Measurements from ENCODE around the gene LDHAL6B.
"Not testable (repeated sequence)": the region's sequence is repeated elsewhere in the genome, so short reads cannot be mapped to it uniquely, and the experiment has no call there.

Gene LDHAL6B

DNA sequence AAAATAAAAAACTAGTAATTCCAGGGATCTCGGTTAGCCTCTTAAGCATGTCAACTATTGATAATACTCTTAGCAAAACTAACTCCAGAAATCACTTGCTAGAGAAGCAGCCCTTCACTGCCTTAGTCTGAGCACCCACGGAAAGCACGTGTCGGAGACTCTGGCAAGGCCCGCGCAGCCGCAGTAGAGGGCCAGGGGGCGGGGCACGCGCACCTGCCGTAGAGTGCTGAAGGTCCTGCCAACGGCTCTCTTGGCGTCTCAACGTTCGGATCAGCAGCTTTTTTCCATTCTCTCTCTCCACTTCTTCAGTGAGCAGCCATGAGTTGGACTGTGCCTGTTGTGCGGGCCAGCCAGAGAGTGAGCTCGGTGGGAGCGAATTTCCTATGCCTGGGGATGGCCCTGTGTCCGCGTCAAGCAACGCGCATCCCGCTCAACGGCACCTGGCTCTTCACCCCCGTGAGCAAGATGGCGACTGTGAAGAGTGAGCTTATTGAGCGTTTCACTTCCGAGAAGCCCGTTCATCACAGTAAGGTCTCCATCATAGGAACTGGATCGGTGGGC is at the start of gene LDHAL6B:
Gene LDHAL6B, plus strand, starts transcription at position 221 of the 561 bp plus-strand sequence. Its CDS starts 98 bp downstream, at position 319.
- DNase-seq (ENCODE audit: low spot score): no peak

- no peak for DNase-seq (ENCODE audit: low spot score)
Observed at GRCh38 chr15:59157396-59157795, 49.2 kb upstream of the LDHAL6B start.

DNA sequence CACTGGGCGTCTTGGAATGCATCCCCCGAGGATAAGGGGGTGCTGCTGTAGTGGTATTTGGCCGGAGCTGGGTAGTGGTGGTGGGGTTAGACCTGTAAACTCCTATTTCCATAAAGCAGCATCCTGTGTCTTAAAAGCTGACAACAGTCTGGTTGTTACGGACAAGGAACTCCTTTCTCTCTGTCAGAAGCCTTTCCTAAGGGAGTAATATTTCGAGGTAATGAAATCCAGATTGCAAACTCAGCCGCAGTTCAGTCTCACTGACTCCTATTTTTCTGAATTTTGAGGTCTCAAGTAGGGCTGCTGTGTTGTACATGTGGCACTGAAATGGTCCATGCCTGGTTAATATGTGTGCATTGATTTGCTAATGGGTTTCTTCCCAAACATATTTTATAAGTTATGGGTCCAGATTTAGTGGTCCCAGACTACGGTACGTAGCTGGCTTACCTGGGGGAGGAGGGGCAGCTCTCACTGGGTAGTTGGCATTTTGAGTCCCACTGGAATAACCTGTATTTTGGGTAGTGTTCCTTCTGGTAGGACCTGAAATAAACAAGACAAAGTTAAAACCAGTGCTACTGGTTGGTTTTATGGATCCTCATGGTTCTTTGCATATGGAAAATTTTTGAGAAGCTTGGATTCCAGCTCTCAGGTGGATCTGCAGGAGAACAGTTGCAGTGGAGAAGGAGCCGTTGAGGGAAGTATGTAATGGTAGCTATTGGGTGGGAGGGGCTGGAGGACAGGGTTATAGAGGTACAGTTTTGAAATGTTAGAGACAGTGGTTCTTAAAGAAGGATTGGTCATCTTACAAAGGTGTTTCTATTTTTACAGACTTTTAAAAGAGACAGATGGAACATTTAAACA is 48.6 kb upstream of the LDHAL6B start:
- no peak for DNase-seq (ENCODE audit: low spot score)

DNA sequence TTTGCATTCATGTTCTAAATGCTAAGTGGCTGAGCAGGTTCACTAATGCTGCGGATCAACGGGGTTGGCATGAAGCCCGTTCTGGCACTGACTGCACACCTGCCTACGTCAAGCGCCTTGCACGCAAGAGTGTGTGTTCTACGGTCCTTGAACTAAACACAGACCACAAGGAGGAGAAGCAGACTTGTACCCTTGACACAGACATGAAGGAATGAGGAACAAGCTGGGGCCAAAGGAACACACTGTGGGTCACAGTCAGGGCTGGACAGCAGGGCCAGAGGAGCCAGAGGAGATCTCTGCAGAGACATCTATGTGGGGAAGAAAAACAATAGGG is 48.0 kb upstream of the LDHAL6B start:
- DNase-seq (ENCODE audit: low spot score): no peak

DNA sequence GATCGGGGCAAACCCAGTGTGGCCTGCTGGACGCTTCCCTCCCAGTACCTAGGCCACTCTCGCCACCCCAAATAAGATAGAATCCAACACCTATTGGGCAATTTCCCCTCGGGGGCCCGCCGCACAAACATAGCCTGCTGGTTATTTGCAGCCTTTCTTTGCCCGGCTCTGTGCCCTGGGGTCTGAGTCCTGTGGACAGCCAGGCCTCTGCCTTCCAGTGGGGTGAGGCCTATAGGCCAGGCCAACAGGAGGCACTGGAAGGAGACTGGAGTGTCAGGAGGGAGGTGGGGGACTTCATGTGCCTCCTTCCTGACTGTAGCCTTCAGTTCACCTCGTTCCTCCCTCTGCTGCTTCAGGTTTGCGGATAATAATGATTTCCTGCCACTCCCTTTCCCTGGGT is 47.4 kb upstream of the LDHAL6B start:
- no peak for DNase-seq (ENCODE audit: low spot score)

GRCh38 chr15:59160880-59161593 is 45.6 kb upstream of the LDHAL6B start:
- DNase-seq (ENCODE audit: low spot score): peak; percentile 19

DNA sequence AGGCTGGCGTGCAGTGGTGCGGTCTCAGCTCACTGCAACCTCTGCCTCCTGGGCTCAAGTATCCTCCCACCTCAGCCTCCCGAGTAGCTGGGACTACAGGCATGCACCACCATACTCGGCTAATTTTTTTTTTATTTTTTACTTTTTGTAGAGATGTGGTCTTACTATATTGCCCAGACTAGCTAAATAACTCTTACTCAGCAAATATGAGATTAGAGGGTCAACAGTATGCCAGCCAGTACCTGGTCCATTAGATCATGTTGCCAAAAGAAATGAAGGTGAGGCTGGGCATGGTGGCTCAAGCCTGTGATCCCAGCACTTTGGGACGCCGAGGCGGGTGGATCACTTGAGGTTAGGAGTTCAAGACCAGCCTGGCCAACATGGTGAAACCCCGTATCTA is 44.6 kb upstream of the LDHAL6B start:
- DNase-seq (ENCODE audit: low spot score): not testable (repeated sequence)

DNA sequence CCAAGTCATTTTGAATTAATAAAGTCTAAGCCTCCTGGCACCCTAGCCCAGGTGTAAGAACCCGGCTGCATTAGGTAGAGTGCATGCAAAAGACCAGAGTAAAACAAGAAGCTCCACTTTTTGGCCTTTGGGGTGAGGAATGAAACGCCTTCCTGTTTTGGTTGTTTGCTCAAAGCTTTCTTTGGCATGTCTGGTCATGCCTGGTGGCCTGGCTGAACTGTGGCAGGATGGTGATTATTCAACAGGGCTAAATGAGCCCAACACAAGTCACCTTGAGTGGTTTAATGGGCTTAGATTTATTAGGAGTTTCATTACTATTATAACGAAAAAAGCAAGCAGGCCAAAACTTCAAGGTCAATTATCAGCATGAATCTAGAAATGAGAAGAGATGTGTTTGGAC is 40.9 kb upstream of the LDHAL6B start:
- no peak for DNase-seq (ENCODE audit: low spot score)

- DNase-seq (ENCODE audit: low spot score): no peak
Observed at GRCh38 chr15:59166166-59166565, 40.5 kb upstream of the LDHAL6B start.

DNA sequence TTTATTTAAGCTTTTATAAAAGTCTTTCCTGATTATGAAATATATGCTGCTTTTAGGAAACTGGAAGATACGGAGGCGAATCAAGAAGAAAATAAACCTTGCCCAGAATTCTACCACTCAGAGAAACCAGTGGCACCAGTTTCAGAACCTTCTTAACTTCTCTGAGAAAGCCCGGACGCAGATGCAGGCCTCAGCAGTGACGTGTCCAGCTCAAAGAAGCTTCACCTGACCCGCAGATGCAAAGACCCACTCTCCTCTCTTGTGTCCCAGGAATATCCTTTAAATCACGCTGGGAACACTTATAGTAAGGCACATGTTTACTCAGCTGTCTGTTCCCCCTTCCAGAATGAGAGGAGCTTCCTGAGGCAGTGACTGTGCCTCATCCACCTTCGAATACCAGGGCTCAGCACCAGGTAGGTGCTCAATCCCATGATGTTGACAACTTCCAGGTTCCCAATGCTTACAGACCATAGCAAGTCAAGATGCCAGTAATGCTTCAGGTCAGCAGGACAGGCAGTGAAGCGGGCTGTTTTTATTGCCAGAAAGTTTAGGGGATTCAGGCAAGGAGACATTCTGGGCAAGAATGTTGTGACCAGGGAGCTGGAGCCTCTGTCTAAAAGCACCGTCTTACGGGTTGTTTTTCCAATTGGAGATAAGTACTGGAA is 39.9 kb upstream of the LDHAL6B start:
- DNase-seq (ENCODE audit: low spot score): no peak

GRCh38 chr15:59168536-59168935 is 38.1 kb upstream of the LDHAL6B start:
- no peak for DNase-seq (ENCODE audit: low spot score)

DNA sequence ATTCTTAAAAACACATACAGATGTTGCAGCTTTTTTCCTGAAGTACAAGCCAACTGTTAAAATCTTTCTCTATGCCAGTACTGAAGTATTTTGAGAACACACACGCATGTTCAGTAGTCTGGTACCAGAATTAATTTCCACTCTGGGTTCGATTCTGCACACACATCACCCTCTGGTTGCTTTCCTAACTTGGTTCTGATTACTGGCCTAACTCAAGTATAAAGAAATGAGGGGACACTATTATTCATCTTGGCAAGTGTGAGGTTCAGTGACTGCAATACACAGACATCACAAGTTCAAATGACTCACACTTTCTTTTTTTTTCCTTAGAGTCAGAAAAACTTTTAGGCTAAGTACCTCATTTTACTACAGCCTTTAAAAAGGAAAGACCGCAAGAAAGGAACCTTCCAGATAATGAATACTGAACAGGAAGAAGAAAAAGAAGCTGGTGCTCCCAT is 37.4 kb upstream of the LDHAL6B start:
- DNase-seq (ENCODE audit: low spot score): no peak

- DNase-seq (ENCODE audit: low spot score): no peak
Observed at GRCh38 chr15:59170295-59171066, 36.2 kb upstream of the LDHAL6B start.

DNA sequence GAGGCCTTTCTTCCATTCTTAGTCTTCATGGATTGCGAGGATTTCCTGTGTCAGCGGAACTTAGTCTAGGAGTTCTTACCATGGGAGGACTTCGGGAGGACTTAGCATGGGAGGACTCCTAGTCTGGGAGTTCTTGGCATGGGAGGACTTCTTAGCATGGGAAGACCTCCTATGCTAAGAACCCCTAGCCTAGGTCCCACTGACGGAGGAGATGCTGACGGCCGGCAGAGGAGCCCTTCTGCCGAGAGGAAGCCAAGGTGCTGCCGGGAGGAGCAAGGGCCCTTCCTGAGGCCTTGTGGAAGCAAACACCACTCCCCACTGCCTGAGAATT is 35.6 kb upstream of the LDHAL6B start:
- no peak for DNase-seq (ENCODE audit: low spot score)

GRCh38 chr15:59172289-59172901 is 34.2 kb upstream of the LDHAL6B start:
- no peak for DNase-seq (ENCODE audit: low spot score)

- no peak for DNase-seq (ENCODE audit: low spot score)
Observed at GRCh38 chr15:59173194-59173593, 33.4 kb upstream of the LDHAL6B start.

DNA sequence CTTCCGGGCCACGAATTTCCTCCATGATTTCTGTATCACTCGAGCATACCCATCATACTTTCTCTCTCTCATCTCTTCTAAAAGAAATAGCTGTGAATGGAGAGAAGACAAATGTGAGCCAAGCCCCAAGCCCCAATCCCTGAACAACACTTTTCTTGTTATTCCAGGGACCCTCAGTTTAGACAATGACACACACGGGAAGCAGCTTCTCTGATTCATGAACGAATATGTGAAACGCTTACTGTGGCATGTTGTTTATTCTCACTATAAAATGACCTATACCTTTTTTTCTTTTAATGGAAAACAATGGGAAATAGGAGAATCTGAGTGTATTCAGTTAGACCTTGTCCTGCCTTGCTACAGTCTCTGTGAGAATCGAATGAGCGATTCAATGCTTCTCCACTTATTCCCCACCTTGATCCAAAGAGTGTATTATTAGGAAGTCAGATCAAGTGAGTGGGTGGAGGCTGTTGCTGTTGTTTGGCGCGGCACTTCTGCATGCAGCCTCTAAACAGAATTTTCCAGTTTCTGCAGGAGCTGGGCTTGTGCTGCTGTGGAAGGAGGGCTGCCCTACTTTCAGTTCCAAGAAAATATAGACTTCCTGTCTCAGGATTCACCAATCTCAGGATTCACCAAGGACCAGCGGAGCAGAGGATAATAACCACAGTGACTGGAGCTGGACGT is 32.4 kb upstream of the LDHAL6B start:
- DNase-seq (ENCODE audit: low spot score): no peak

DNA sequence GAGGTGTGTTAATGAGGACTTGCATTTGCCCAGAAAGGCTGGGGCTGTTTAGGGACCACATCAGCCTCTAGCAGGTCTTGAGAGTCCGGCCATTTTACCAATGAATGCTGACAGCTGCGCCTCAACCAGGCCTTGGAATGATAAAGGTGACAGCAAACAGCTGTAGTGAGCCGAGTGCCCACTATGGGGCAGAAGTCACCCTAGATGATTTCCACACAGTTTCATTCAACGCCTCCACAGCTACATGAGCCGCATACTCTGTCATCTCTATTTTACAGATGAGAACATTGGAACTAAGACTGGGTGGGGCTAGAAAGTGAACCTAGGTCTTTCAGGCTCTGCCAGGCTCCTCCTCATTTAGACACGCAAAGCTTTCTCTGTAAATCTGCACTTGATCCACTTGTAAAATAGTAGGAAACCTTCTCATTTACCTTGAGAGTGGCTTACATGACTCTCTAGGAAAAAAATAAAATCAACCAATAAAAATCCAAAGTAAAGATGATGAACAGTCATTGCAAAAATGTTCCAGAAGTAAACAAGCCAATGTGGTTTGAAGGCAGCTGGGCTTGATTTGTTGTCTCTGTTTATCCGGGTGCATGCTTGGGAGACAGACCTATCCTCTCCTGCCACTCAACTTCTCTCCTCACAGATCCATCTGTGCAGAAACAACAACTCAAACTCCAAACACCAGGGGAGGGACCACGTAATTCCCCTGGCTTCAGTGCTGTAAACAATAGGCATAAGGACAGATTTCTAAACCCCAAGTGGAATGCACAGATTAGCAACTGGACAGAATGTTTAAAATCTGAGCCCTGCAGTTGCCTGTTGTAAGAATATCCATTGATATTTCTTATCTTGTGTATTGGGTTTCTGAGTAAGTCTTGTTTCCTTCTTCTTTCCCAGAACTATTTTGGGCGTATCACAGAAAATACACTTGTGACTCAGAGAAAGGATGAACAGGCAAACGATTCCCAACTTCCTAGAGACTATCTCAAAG is 31.5 kb upstream of the LDHAL6B start:
- peak; percentile 31 for DNase-seq (ENCODE audit: low spot score)

DNA sequence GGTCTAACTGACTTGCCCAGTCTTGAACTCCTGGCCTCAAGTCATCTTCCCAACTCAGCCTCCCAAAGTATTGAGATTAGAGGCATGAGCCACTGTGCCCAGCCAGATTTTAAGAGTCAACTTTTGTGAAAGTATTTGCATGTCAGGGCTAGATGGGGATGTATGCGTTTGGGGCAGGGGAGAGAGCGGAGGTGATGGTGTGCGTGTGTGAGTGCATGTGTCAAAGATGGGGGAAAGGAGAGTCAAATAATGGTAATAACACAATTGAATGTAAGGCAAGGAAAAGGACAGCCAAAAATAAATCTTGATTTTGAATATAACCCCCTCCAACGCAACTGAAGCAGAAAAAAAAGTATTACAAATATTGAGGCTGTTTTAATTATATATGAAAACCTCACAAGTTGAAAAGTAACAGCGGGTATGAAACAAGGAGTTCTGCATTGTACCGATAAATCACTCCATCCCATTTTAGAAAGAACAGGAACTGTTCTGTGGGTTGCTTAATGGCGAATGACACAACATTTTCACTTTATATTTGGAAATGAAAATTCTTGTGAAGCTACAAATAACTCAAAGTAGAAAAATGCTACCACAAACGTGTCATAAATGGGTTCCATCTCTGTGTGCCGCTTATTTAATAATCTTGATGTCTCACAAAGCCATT is 29.9 kb upstream of the LDHAL6B start:
- DNase-seq (ENCODE audit: low spot score): no peak

All from HuH-7.5 (cell line).